ENCODE results near the gene TMEM79.

TMEM79 gene

DNA sequence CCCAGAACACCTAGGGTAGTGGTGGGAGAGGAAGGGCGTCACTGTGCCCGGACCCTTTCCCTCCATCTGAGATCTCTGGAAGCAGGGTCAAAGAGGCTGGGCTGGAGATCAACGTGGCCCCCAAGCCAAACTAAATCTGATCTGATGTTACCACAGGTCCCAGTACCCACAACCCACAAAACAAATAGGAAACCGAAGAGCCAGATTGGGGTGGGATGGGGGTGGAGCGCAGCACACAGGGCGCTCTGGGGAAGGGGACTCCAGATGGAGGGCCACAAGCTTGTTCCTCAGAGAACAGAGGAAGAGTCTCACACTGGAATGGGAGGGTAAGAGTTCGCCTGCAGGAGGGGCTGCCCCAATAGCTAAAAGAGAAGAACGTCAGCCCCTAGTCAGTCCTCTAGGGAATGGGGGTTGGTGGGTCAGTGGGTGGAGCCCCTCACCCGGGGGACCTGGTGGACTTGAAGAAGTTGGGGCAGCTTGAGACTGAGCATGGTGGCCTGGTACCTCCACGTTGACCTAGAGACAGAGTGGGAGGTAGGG is 37.8 kb upstream of the TMEM79 start:
- Histone ChIP-seq H3K4me1 (ENCODE audit: control insufficient read depth in 5 of 5, insufficient read depth in 5 of 5, low read length in 5 of 5) (peaks cover 2 to 37% (median 30%) of the 10 kb centered on the region in 5 donors), H3K27me3 (ENCODE audit: control insufficient read depth in 5 of 5, insufficient read depth in 4 of 5, low read length in 5 of 5) (peaks cover 8 to 24% (median 21%) of the 10 kb centered on the region in 5 donors), H3K4me3 (ENCODE audit: low read depth in 1 of 5, low read length in 5 of 5) (peak overlapping the region in 2 of 5 donors; percentile 41 to 52), H3K36me3 (ENCODE audit: control insufficient read depth in 5 of 5, insufficient read depth in 5 of 5, low read length in 5 of 5) (peaks cover 0 to 47% (median 26%) of the 10 kb centered on the region in 5 donors), H3K9me3 (ENCODE audit: control insufficient read depth in 5 of 5, low read length in 5 of 5) (no peaks in the 10 kb centered on the region), H3K9ac (ENCODE audit: low read length in 5 of 5) (peak overlapping the region in 1 of 5 donors; percentile 29), H3K27ac (ENCODE audit: low read depth, low read length) (no peak overlapping the region)

DNA sequence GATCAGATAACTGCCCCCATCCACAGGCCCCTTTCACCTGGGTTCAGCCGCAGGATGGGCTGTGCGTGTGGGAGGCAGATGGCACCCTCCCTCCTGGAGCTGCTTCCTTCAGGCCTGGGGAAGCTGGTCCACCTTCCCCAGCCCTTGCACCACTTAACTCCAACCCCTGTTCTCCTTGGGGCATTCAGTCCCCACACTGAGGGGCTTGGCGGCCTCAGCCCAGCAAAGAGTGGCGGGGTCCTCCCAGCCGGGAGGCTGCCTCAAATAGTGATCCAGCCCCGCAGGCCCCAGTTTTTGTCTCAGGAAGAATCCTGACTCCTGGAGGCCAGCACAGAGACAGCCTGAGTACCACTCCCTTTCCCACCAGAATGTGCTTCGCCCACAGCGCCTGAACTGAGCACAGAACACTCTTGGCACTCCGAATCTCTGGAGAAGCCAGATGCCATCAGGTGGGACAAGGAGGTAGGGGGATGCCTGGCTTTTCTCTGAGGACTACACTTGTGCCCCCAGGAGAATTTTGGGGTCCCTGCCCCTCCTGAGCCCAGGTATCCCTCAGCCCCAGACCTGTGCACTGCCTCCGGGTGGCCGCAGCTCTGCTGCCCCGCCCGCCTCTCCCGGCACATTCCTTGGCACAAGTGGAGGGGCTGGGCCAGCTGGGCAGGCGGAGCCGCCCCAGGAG is 37.2 kb upstream of the TMEM79 start:
- peaks cover 8 to 24% (median 21%) of the 10 kb centered on the region in 5 donors for H3K27me3 ChIP-seq (ENCODE audit: control insufficient read depth in 5 of 5, insufficient read depth in 4 of 5, low read length in 5 of 5)
- H3K4me3 ChIP-seq (ENCODE audit: low read depth in 1 of 5, low read length in 5 of 5), result no peak overlapping the region
- peaks cover 2 to 42% (median 33%) of the 10 kb centered on the region in 5 donors for H3K4me1 ChIP-seq (ENCODE audit: control insufficient read depth in 5 of 5, insufficient read depth in 5 of 5, low read length in 5 of 5)

DNA sequence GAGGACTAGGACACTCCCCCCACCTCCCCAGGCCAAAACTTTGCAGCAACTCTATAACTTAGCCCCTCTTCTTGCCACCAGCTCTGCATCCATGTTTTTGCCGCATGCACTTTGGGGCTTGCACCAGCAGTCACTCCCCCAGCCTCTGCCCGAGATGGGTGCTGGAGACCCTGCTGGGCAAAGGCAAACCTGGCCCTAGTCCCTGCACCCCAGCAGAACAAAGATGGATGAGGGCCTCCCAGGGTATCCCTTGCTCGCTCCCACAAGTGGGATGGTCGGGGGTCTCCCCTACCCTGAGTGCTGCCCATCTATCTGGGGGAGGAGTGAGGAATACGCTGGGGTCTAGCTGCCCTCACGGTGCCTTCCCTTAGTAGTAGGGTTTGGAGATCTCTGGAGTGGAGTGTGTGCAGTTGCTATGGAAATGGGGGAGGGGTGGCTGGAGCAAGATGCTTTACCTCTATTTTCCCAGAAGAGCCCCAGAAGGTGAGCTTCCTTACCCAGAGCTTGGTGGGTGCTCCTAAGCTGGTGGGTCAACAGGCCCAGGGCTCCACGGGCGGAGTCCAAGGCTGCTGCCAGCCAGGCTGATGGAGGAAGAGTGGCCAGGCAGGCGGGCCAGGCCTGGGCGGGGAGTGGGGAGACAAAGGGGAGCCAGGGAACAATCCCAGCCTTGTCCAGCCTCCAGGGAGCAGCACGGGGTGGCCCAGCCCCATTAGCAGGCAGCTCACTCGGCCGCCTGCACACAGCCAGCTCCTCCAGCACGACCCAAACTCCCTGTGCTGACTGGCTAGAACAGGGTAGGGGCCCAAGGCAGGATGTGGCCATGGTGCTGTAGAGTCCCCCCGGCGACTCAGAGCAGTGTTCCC is 36.4 kb upstream of the TMEM79 start, which contains the start of gene PAQR6:
TSS of gene PAQR6 (minus strand) at position 597 of the 863 bp plus-strand sequence. CDS start 1,325 bp downstream, outside the sequence.
- Histone ChIP-seq H3K4me1 (ENCODE audit: control insufficient read depth in 5 of 5, insufficient read depth in 5 of 5, low read length in 5 of 5) (peaks cover 5 to 47% (median 39%) of the 10 kb centered on the region in 5 donors), H3K27ac (ENCODE audit: low read depth, low read length) (no peak within 1 kb of the TSS), H3K36me3 (ENCODE audit: control insufficient read depth in 5 of 5, insufficient read depth in 5 of 5, low read length in 5 of 5) (peaks cover 0 to 49% (median 36%) of the 10 kb centered on the region in 5 donors), H3K9me3 (ENCODE audit: control insufficient read depth in 5 of 5, low read length in 5 of 5) (no peaks in the 10 kb centered on the region), H3K9ac (ENCODE audit: low read length in 5 of 5) (no peak within 1 kb of the TSS), H3K27me3 (ENCODE audit: control insufficient read depth in 5 of 5, insufficient read depth in 4 of 5, low read length in 5 of 5) (peaks cover 8 to 24% (median 21%) of the 10 kb centered on the region in 5 donors), H3K4me3 (ENCODE audit: low read depth in 1 of 5, low read length in 5 of 5) (no peak within 1 kb of the TSS)

More for the DNA sequence above, 37.2 kb upstream of the TMEM79 start:
- Histone ChIP-seq H3K9ac (ENCODE audit: low read length in 5 of 5) (no peak overlapping the region), H3K27ac (ENCODE audit: low read depth, low read length) (no peak overlapping the region), H3K9me3 (ENCODE audit: control insufficient read depth in 5 of 5, low read length in 5 of 5) (no peaks in the 10 kb centered on the region), H3K36me3 (ENCODE audit: control insufficient read depth in 5 of 5, insufficient read depth in 5 of 5, low read length in 5 of 5) (peaks cover 0 to 49% (median 30%) of the 10 kb centered on the region in 5 donors)

DNA sequence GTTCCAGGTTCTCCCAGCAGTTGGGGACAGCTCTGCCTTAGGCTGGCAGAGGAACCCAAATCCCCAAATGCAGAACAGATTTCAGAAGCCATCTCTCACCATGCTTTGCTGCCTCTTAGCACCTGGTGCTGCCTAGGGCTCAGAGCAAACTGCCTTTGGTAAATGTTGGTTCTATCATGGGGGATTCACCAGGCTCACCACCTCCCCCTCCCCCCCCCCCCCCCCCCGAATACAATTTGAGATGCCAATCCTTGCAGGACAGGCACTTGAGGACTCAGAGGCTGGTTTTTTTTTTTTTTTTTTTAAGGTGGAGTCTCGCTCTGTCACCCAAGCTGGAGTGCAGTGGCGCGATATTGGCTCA is 35.8 kb upstream of the TMEM79 start:
- Histone ChIP-seq H3K9me3 (ENCODE audit: control insufficient read depth in 5 of 5, low read length in 5 of 5) (no peaks in the 10 kb centered on the region), H3K9ac (ENCODE audit: low read length in 5 of 5) (no peak overlapping the region), H3K27me3 (ENCODE audit: control insufficient read depth in 5 of 5, insufficient read depth in 4 of 5, low read length in 5 of 5) (peaks cover 8 to 24% (median 21%) of the 10 kb centered on the region in 5 donors), H3K4me3 (ENCODE audit: low read depth in 1 of 5, low read length in 5 of 5) (no peak overlapping the region), H3K4me1 (ENCODE audit: control insufficient read depth in 5 of 5, insufficient read depth in 5 of 5, low read length in 5 of 5) (peaks cover 6 to 47% (median 39%) of the 10 kb centered on the region in 5 donors), H3K27ac (ENCODE audit: low read depth, low read length) (no peak overlapping the region), H3K36me3 (ENCODE audit: control insufficient read depth in 5 of 5, insufficient read depth in 5 of 5, low read length in 5 of 5) (peaks cover 0 to 51% (median 42%) of the 10 kb centered on the region in 5 donors)

DNA sequence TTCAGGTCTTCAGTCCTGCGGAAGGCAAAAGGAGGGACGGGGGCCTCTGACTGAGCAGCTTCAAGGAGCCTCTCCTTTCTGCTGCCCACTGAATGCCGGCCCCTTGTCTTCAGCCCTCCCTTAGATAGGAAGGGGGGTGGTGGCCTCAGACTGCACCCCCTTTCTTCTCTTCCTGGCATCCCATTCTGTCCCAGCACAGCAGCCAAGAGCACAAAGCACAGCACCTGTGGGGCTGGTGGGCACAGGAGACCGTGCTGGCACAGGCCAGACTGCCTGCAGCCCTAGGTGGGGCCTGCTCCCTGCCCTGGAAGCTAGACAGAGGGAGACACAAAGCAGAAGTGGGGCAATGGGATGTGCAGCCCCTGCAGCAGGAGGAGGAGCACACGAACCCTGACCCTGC is 34.5 kb upstream of the TMEM79 start:
- Histone ChIP-seq H3K27me3 (ENCODE audit: control insufficient read depth in 5 of 5, insufficient read depth in 4 of 5, low read length in 5 of 5) (peaks cover 8 to 24% (median 20%) of the 10 kb centered on the region in 5 donors), H3K9ac (ENCODE audit: low read length in 5 of 5) (no peak overlapping the region), H3K4me1 (ENCODE audit: control insufficient read depth in 5 of 5, insufficient read depth in 5 of 5, low read length in 5 of 5) (peaks cover 6 to 47% (median 39%) of the 10 kb centered on the region in 5 donors), H3K36me3 (ENCODE audit: control insufficient read depth in 5 of 5, insufficient read depth in 5 of 5, low read length in 5 of 5) (peaks cover 0 to 58% (median 54%) of the 10 kb centered on the region in 5 donors), H3K4me3 (ENCODE audit: low read depth in 1 of 5, low read length in 5 of 5) (no peak overlapping the region), H3K9me3 (ENCODE audit: control insufficient read depth in 5 of 5, low read length in 5 of 5) (no peaks in the 10 kb centered on the region), H3K27ac (ENCODE audit: low read depth, low read length) (no peak overlapping the region)

DNA sequence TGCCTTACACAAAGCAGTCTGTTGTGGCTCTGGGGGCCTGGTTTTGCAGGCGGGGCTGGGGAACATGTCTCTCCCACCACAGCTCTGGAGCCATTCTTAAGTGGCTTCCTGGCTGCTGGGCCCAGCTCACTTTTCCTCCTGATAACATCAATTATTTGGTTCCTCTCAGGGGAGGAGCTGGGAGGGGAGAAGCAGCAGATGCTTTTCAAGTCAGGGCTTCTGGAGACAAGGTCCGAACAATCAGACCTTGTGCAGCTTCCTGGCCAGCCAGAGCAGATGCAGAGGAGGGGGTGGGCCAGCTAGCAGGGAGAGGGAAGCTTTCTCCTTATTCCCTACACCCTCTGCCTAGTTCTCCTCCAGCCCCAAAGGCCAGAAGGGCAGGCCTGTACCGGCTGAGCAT is 32.6 kb upstream of the TMEM79 start:
- no peak overlapping the region for H3K4me3 ChIP-seq (ENCODE audit: low read depth in 1 of 5, low read length in 5 of 5)
- H3K27me3 ChIP-seq (ENCODE audit: control insufficient read depth in 5 of 5, insufficient read depth in 4 of 5, low read length in 5 of 5), result peaks cover 0 to 5% (median 2%) of the 10 kb centered on the region in 5 donors
- no peak overlapping the region for H3K9ac ChIP-seq (ENCODE audit: low read length in 5 of 5)
- H3K36me3 ChIP-seq (ENCODE audit: control insufficient read depth in 5 of 5, insufficient read depth in 5 of 5, low read length in 5 of 5), result peaks cover 0 to 67% (median 64%) of the 10 kb centered on the region in 5 donors
- H3K27ac ChIP-seq (ENCODE audit: low read depth, low read length), result no peak overlapping the region
- peaks cover 6 to 34% (median 28%) of the 10 kb centered on the region in 5 donors for H3K4me1 ChIP-seq (ENCODE audit: control insufficient read depth in 5 of 5, insufficient read depth in 5 of 5, low read length in 5 of 5)
- H3K9me3 ChIP-seq (ENCODE audit: control insufficient read depth in 5 of 5, low read length in 5 of 5), result no peaks in the 10 kb centered on the region

DNA sequence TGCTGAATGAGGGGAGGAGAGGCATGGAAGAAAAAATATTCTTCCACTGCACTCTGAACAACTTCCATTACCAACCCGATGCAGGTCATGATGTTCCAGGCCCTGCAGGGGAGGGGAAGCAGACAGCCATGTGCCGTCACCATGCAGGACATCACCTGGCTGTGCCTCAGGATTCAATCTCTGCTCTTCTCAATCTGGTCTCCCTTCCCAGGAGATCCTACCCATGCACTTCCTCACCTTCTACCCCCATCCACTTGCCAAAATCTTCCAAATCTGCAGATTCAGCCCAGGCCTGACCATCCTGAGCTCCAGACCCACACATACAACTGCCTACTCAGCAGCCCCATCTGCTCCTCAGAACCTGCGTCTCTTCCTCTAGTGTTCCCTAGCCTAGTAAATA is 30.5 kb upstream of the TMEM79 start:
- peaks cover 0 to 17% (median 13%) of the 10 kb centered on the region in 5 donors for H3K4me1 ChIP-seq (ENCODE audit: control insufficient read depth in 5 of 5, insufficient read depth in 5 of 5, low read length in 5 of 5)
- H3K27ac ChIP-seq (ENCODE audit: low read depth, low read length), result no peak overlapping the region
- no peak overlapping the region for H3K4me3 ChIP-seq (ENCODE audit: low read depth in 1 of 5, low read length in 5 of 5)
- H3K36me3 ChIP-seq (ENCODE audit: control insufficient read depth in 5 of 5, insufficient read depth in 5 of 5, low read length in 5 of 5), result peaks cover 0 to 87% (median 82%) of the 10 kb centered on the region in 5 donors
- H3K9me3 ChIP-seq (ENCODE audit: control insufficient read depth in 5 of 5, low read length in 5 of 5), result no peaks in the 10 kb centered on the region
- H3K9ac ChIP-seq (ENCODE audit: low read length in 5 of 5), result peak overlapping the region in 1 of 5 donors; percentile 9
- H3K27me3 ChIP-seq (ENCODE audit: control insufficient read depth in 5 of 5, insufficient read depth in 4 of 5, low read length in 5 of 5), result no peaks in the 10 kb centered on the region

DNA sequence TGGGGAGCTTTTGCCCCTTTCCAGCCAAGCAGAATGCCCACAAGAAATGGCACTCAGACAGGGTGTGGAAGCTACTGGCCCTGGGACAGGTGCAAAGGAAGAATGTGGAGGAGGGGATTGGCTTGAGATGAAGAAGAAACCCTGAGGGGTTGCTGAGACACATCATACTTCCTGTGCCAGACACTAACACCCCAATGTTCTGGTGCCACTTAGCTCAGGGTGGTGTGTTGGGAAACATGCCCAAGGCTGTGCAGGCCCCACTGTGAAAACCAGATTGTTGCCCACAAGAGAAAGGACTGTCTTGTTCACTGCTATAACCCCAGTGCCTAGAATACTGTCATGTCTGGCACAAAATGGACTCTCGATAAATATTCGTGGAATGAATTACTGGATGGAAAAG is 26.4 kb upstream of the TMEM79 start:
- Histone ChIP-seq H3K36me3 (ENCODE audit: control insufficient read depth in 5 of 5, insufficient read depth in 5 of 5, low read length in 5 of 5) (peaks cover 0 to 87% (median 77%) of the 10 kb centered on the region in 5 donors), H3K27ac (ENCODE audit: low read depth, low read length) (no peak overlapping the region)

DNA sequence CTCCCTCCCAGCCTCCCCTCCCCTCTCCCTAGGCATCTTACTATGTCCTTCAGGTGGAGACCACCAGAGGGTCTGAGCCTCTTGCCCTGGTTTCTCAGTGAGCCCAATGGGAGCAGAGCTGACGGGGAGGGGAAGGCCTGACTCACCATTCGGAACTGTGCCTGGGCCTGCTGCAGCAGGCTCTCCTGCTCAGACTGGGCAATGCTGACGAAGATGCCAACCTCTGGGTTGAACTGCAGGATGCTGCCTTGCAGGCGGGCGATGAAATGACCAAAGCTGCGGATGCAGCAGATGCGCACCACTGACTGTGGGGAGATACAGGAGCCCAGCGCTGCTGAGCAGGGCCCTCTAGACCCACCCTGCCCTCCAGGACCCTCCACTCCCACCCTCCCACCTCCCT is 25.3 kb upstream of the TMEM79 start:
- H3K36me3 ChIP-seq (ENCODE audit: control insufficient read depth in 5 of 5, insufficient read depth in 5 of 5, low read length in 5 of 5), result peaks cover 0 to 87% (median 77%) of the 10 kb centered on the region in 5 donors
- no peaks in the 10 kb centered on the region for H3K4me1 ChIP-seq (ENCODE audit: control insufficient read depth in 5 of 5, insufficient read depth in 5 of 5, low read length in 5 of 5)
- no peak overlapping the region for H3K4me3 ChIP-seq (ENCODE audit: low read depth in 1 of 5, low read length in 5 of 5)
- no peak overlapping the region for H3K27ac ChIP-seq (ENCODE audit: low read depth, low read length)
- no peak overlapping the region for H3K9ac ChIP-seq (ENCODE audit: low read length in 5 of 5)
- no peaks in the 10 kb centered on the region for H3K9me3 ChIP-seq (ENCODE audit: control insufficient read depth in 5 of 5, low read length in 5 of 5)
- H3K27me3 ChIP-seq (ENCODE audit: control insufficient read depth in 5 of 5, insufficient read depth in 4 of 5, low read length in 5 of 5), result no peaks in the 10 kb centered on the region

More for the DNA sequence above, 26.4 kb upstream of the TMEM79 start:
- no peaks in the 10 kb centered on the region for H3K9me3 ChIP-seq (ENCODE audit: control insufficient read depth in 5 of 5, low read length in 5 of 5)
- H3K27me3 ChIP-seq (ENCODE audit: control insufficient read depth in 5 of 5, insufficient read depth in 4 of 5, low read length in 5 of 5), result no peaks in the 10 kb centered on the region
- H3K9ac ChIP-seq (ENCODE audit: low read length in 5 of 5), result no peak overlapping the region
- H3K4me1 ChIP-seq (ENCODE audit: control insufficient read depth in 5 of 5, insufficient read depth in 5 of 5, low read length in 5 of 5), result peaks cover 0 to under 1% (median 0%) of the 10 kb centered on the region in 5 donors
- no peak overlapping the region for H3K4me3 ChIP-seq (ENCODE audit: low read depth in 1 of 5, low read length in 5 of 5)
